ENCODE measurements around the gene SPPL2C.

DNA sequence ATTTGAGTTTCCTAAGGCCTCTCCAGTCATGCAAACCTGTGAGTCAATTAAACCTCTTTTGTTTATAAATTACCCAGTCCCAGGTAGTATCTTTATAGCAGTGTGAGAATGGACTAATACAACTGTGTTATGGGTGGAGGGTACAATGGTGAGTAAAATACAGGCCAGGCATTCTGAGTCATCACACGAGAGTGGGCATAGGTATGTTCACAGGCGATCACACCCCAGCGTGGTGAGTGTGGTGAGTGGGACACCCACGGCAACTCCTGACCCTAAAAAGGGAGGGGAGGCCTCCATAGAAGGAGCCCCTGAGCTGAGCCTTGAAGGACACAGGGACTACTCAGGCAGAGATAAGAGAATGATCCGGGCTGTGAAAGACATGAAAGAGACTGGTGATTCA lies 27.0 kb downstream of the SPPL2C start:
- TF ChIP-seq, protein P1, sequence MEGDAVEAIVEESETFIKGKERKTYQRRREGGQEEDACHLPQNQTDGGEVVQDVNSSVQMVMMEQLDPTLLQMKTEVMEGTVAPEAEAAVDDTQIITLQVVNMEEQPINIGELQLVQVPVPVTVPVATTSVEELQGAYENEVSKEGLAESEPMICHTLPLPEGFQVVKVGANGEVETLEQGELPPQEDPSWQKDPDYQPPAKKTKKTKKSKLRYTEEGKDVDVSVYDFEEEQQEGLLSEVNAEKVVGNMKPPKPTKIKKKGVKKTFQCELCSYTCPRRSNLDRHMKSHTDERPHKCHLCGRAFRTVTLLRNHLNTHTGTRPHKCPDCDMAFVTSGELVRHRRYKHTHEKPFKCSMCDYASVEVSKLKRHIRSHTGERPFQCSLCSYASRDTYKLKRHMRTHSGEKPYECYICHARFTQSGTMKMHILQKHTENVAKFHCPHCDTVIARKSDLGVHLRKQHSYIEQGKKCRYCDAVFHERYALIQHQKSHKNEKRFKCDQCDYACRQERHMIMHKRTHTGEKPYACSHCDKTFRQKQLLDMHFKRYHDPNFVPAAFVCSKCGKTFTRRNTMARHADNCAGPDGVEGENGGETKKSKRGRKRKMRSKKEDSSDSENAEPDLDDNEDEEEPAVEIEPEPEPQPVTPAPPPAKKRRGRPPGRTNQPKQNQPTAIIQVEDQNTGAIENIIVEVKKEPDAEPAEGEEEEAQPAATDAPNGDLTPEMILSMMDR (IDR thresholded peaks at IDR 0.05 in 2 of 3, conservative IDR thresholded peaks at IDR 0.05 in 1 of 3; ENCODE audit: control insufficient read depth in 2 of 3, extremely low read depth in 1 of 3, insufficient read depth in 1 of 3, low read depth in 3 of 3, low read length in 3 of 3): no peak
- TF ChIP-seq NFYB (IDR thresholded peaks at IDR 0.05; ENCODE audit: insufficient read depth, low read depth, low read length) (no peak), POLR2AphosphoS5 (IDR thresholded peaks at IDR 0.05; ENCODE audit: low read length) (no peak), CEBPB (IDR thresholded peaks at IDR 0.05; ENCODE audit: borderline replicate concordance in 1 of 2, low read depth in 2 of 2, low read length in 2 of 2) (no peak), BMI1 (IDR thresholded peaks at IDR 0.05; ENCODE audit: borderline replicate concordance) (no peak), MYC (IDR thresholded peaks at IDR 0.05; ENCODE audit: insufficient read depth, insufficient read length, insufficient replicate concordance, low read length, severe bottlenecking) (no peak), EZH2 (IDR thresholded peaks at IDR 0.05; ENCODE audit: borderline replicate concordance, control insufficient read depth, low read depth, low read length) (no peak), ZNF274 (IDR thresholded peaks at IDR 0.05; ENCODE audit: insufficient read depth, insufficient read length) (no peak), NR2C2 (IDR thresholded peaks at IDR 0.05; ENCODE audit: borderline replicate concordance, control insufficient read depth, insufficient read length, low read depth) (no peak), RAD21 (IDR thresholded peaks at IDR 0.05; ENCODE audit: insufficient read depth, low read depth, low read length) (no peak), MXI1 (IDR thresholded peaks at IDR 0.05; ENCODE audit: low read depth, low read length) (no peak)
- TF ChIP-seq, protein P2, sequence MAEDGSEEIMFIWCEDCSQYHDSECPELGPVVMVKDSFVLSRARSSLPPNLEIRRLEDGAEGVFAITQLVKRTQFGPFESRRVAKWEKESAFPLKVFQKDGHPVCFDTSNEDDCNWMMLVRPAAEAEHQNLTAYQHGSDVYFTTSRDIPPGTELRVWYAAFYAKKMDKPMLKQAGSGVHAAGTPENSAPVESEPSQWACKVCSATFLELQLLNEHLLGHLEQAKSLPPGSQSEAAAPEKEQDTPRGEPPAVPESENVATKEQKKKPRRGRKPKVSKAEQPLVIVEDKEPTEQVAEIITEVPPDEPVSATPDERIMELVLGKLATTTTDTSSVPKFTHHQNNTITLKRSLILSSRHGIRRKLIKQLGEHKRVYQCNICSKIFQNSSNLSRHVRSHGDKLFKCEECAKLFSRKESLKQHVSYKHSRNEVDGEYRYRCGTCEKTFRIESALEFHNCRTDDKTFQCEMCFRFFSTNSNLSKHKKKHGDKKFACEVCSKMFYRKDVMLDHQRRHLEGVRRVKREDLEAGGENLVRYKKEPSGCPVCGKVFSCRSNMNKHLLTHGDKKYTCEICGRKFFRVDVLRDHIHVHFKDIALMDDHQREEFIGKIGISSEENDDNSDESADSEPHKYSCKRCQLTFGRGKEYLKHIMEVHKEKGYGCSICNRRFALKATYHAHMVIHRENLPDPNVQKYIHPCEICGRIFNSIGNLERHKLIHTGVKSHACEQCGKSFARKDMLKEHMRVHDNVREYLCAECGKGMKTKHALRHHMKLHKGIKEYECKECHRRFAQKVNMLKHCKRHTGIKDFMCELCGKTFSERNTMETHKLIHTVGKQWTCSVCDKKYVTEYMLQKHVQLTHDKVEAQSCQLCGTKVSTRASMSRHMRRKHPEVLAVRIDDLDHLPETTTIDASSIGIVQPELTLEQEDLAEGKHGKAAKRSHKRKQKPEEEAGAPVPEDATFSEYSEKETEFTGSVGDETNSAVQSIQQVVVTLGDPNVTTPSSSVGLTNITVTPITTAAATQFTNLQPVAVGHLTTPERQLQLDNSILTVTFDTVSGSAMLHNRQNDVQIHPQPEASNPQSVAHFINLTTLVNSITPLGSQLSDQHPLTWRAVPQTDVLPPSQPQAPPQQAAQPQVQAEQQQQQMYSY (CRISPR knock-in tag; IDR thresholded peaks at IDR 0.05): no peak
- TF ChIP-seq, protein P3, sequence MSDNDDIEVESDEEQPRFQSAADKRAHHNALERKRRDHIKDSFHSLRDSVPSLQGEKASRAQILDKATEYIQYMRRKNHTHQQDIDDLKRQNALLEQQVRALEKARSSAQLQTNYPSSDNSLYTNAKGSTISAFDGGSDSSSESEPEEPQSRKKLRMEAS (IDR thresholded peaks at IDR 0.05; ENCODE audit: low read depth, low read length): no peak
